ENCODE measurements around the gene ARID1B. TPM values are rescaled to one million over a fixed set of nuclear protein-coding genes. Genes with fewer than 3 reads are reported as not detected.
A peak's percentile ranks its signal among the peaks of the same experiment; 100 is the strongest.

ARID1B gene
- total RNA-seq, 2 donors from 2014 or later = 74.0 to 110 TPM

- Mint-ChIP-seq H3K4me3 (no peak overlapping the region), H3K27me3 (ENCODE audit: insufficient read depth) (no peaks in the 10 kb centered on the region), H3K9me3 (no peaks in the 10 kb centered on the region), H3K4me1 (peaks cover 25% of the 10 kb centered on the region), H3K27ac (no peak overlapping the region), H3K36me3 (ENCODE audit: low read depth) (peaks cover 6% of the 10 kb centered on the region)
- peaks cover 6% of the 10 kb centered on the region for H3K9me3 ChIP-seq (ENCODE audit: control insufficient read depth, low read length)
- H3K4me3 ChIP-seq (ENCODE audit: low read length) = no peak overlapping the region
- no peaks in the 10 kb centered on the region for H3K36me3 ChIP-seq (ENCODE audit: control insufficient read depth, insufficient read depth, low read length)
- peak overlapping the region; percentile 10 for H3K27ac ChIP-seq (ENCODE audit: low read depth, low read length)
- no peak overlapping the region for H3K9ac ChIP-seq (ENCODE audit: extremely low read depth, low read length, poor library complexity, severe bottlenecking)
- no peak for TF ChIP-seq CTCF (conservative IDR thresholded peaks at IDR 0.05)
- WGBS, 2 experiments (ENCODE audit: insufficient coverage in 1 of 2, insufficient read length in 1 of 2) = 81 to 91% methylated on average over 5 to 7 of the region's 7 CpGs
- no peaks in the 10 kb centered on the region for H3K27me3 ChIP-seq (ENCODE audit: control insufficient read depth, insufficient read depth, low read length, poor library complexity, severe bottlenecking)
- peak; percentile 47 for DNase-seq
- peaks cover 3% of the 10 kb centered on the region for H3K4me1 ChIP-seq (ENCODE audit: control insufficient read depth, insufficient read depth, low read length)
Measured at GRCh38 chr6:157013649-157014304, 236.6 kb downstream of the ARID1B start.

GRCh38 chr6:157014871-157015270, 237.7 kb downstream of the ARID1B start:
- Histone ChIP-seq H3K4me3 (ENCODE audit: low read length) (no peak overlapping the region), H3K27me3 (ENCODE audit: control insufficient read depth, insufficient read depth, low read length, poor library complexity, severe bottlenecking) (no peaks in the 10 kb centered on the region), H3K9me3 (ENCODE audit: control insufficient read depth, low read length) (peaks cover 6% of the 10 kb centered on the region), H3K9ac (ENCODE audit: extremely low read depth, low read length, poor library complexity, severe bottlenecking) (no peak overlapping the region), H3K36me3 (ENCODE audit: control insufficient read depth, insufficient read depth, low read length) (no peaks in the 10 kb centered on the region), H3K4me1 (ENCODE audit: control insufficient read depth, insufficient read depth, low read length) (peaks cover 6% of the 10 kb centered on the region), H3K27ac (ENCODE audit: low read depth, low read length) (no peak overlapping the region)
- no peak for TF ChIP-seq CTCF (conservative IDR thresholded peaks at IDR 0.05)
- Mint-ChIP-seq H3K9me3 (no peaks in the 10 kb centered on the region), H3K27ac (no peak overlapping the region), H3K27me3 (ENCODE audit: insufficient read depth) (no peaks in the 10 kb centered on the region), H3K4me1 (peaks cover 35% of the 10 kb centered on the region), H3K4me3 (no peak overlapping the region), H3K36me3 (ENCODE audit: low read depth) (peaks cover 6% of the 10 kb centered on the region)
- 85 to 90% methylated on average over 4 to 7 of the region's 7 CpGs for WGBS, 2 experiments (ENCODE audit: insufficient coverage in 1 of 2, insufficient read length in 1 of 2)
- no peak for DNase-seq

- no peak overlapping the region for H3K27ac ChIP-seq (ENCODE audit: low read depth, low read length)
- H3K36me3 ChIP-seq (ENCODE audit: control insufficient read depth, insufficient read depth, low read length) = no peaks in the 10 kb centered on the region
- WGBS, 2 experiments (ENCODE audit: insufficient coverage in 1 of 2, insufficient read length in 1 of 2) = 100% methylated on average over 1 of the region's 1 CpG; no CpG with 5 or more reads in 1 of the 2 experiments
- peaks cover 6% of the 10 kb centered on the region for H3K4me1 ChIP-seq (ENCODE audit: control insufficient read depth, insufficient read depth, low read length)
- Mint-ChIP-seq H3K27ac (no peak overlapping the region), H3K4me1 (peaks cover 36% of the 10 kb centered on the region), H3K27me3 (ENCODE audit: insufficient read depth) (no peaks in the 10 kb centered on the region), H3K36me3 (ENCODE audit: low read depth) (no peaks in the 10 kb centered on the region), H3K9me3 (no peaks in the 10 kb centered on the region), H3K4me3 (no peak overlapping the region)
- no peak overlapping the region for H3K4me3 ChIP-seq (ENCODE audit: low read length)
- no peak overlapping the region for H3K9ac ChIP-seq (ENCODE audit: extremely low read depth, low read length, poor library complexity, severe bottlenecking)
- H3K9me3 ChIP-seq (ENCODE audit: control insufficient read depth, low read length) = no peaks in the 10 kb centered on the region
- no peaks in the 10 kb centered on the region for H3K27me3 ChIP-seq (ENCODE audit: control insufficient read depth, insufficient read depth, low read length, poor library complexity, severe bottlenecking)
- no peak for DNase-seq
- TF ChIP-seq CTCF (conservative IDR thresholded peaks at IDR 0.05) = no peak
Measured at GRCh38 chr6:157017022-157017421, 239.8 kb downstream of the ARID1B start.

Measured in endodermal cell (in vitro differentiated cells).